HG02798 (cell line): ENCODE data around the gene BTN3A1.
A peak's percentile ranks its signal among the peaks of the same experiment; 100 is the strongest.
"Not testable (repeated sequence)": the region's sequence is repeated elsewhere in the genome, so short reads cannot be mapped to it uniquely, and the experiment has no call there.

Experiments
- ATAC-seq: cut with Tn5 transposase; IDR thresholded peaks from one replicate; pipeline ENCODE4 v1.9.1; 2021; ENCODE audit warnings: mild to moderate bottlenecking; ENCODE audit not compliant: unreplicated experiment, poor library complexity

The BTN3A1 gene

GRCh38 chr6:26437550-26437949 is 35.5 kb downstream of the BTN3A1 start:
- ATAC-seq, result no peak

- ATAC-seq, result no peak
These were observed 35.9 kb downstream of the BTN3A1 start for GRCh38 chr6:26438000-26438399.

GRCh38 chr6:26439151-26440125 is 37.4 kb downstream of the BTN3A1 start:
- ATAC-seq, result no peak

GRCh38 chr6:26440977-26441358 is 38.9 kb downstream of the BTN3A1 start:
- ATAC-seq, result no peak

GRCh38 chr6:26441977-26442376 is 39.9 kb downstream of the BTN3A1 start:
- no peak for ATAC-seq

- peak; percentile 86 for ATAC-seq
These were observed 44.0 kb downstream of the BTN3A1 start for GRCh38 chr6:26445934-26446667.

- ATAC-seq, result no peak
These were observed 45.2 kb downstream of the BTN3A1 start for GRCh38 chr6:26447257-26447656.

GRCh38 chr6:26450240-26450639 is 48.2 kb downstream of the BTN3A1 start:
- ATAC-seq, result no peak

GRCh38 chr6:26452631-26453235 is 50.7 kb downstream of the BTN3A1 start:
- ATAC-seq, result no peak

- no peak for ATAC-seq
These were observed 52.6 kb downstream of the BTN3A1 start for GRCh38 chr6:26454631-26455030.

- no peak for ATAC-seq
These were observed 53.4 kb downstream of the BTN3A1 start for GRCh38 chr6:26455357-26455970.

- ATAC-seq, result peak; percentile 37
These were observed 55.3 kb downstream of the BTN3A1 start for GRCh38 chr6:26457264-26457805.

GRCh38 chr6:26457806-26458688 is 56.0 kb downstream of the BTN3A1 start, which contains the start of gene BTN2A1:
Gene BTN2A1 (plus strand): TSS chr6:26457955. CDS start chr6:26458637, 682 bp downstream.
- peak; percentile 98 for ATAC-seq

- no peak for ATAC-seq
These were observed 57.1 kb downstream of the BTN3A1 start for GRCh38 chr6:26459023-26459810.

GRCh38 chr6:26461353-26461752 is 59.3 kb downstream of the BTN3A1 start:
- ATAC-seq, result not testable (repeated sequence)

GRCh38 chr6:26464014-26464413 is 61.9 kb downstream of the BTN3A1 start:
- ATAC-seq, result no peak

GRCh38 chr6:26464416-26465131 is 62.5 kb downstream of the BTN3A1 start:
- no peak for ATAC-seq
